Stimulated activated CD4-positive, alpha-beta T cell treated with anti-CD3 and anti-CD28 coated beads, Interleukin-15, amount 100 ng/mL, for 48 hours (primary cell): ENCODE results near the gene CFHR1.
"Not testable (repeated sequence)": the region's sequence is repeated elsewhere in the genome, so short reads cannot be mapped to it uniquely, and the experiment has no call there.

Source experiments
- DNase-seq, 2 donors: peaks; one replicate each; pipeline ENCODE4 v3.0.0-alpha.2; 2020; ENCODE audit warnings: low read depth in 2 of 2

The CFHR1 gene

DNA sequence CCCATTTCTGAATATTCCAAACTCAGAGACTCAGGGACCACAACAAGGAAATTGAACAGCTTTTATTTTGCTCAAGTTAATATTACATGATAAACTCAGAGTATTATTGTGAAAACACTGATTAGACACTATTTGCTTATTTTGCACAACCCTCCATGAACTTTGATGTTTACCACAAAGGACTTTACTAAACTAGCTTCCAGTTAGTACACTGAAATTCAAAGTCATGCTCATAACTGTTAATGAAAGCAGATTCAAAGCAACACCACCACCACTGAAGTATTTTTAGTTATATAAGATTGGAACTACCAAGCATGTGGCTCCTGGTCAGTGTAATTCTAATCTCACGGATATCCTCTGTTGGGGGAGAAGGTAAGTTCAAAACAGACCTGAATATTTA is at the start of gene CFHR1:
Gene CFHR1, plus strand, starts transcription at position 201 of the 400 bp plus-strand sequence. Its CDS starts 114 bp downstream, at position 315.
- not testable (repeated sequence) for DNase-seq

DNA sequence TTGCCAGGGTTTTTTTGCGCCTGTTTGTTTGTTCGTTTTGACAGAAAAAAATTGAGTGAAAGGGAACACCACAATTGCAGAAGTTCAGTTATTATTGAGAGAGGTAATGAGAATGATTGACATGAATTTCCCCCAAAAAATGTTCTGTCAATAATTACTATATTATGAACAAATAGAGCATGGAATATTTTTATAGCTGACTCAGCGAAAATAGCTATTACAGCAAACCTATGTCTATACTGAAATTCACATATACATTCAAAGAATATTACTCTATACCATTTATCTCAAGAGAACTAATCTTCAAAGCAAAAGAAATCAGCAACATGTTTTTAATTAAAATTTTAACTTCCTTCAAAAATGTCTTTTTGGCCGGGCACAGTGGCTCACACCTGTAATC is 49.7 kb upstream of the CFHR1 start:
- not testable (repeated sequence) for DNase-seq

DNA sequence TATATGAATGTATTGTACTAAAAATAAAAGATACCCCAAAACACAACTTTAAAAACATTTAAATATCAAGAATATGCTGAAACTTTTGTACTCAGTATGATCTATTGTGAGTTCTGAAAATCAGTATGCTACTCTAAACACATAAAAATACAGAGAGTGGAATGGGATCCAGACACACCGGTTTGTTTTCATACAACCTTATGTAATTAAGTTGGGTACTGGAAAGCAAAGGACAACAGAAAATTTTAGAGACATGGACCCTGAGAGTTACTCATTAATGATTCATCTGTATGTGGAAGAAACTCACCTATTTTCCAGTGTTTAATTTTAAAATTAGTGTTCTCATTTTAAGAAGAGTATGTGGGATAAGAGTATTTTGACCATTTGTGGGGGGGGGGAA is 45.8 kb upstream of the CFHR1 start:
- no peak for DNase-seq

GRCh38 chr1:196774175-196774574 is 45.4 kb upstream of the CFHR1 start:
- DNase-seq, result no peak

GRCh38 chr1:196774603-196775002 is 44.9 kb upstream of the CFHR1 start, which contains the start of gene CFHR3:
CFHR3 (plus strand) TSS chr1:196774840; CDS start chr1:196774887, 47 bp downstream.
- DNase-seq, result no peak

GRCh38 chr1:196777603-196778002 is 41.9 kb upstream of the CFHR1 start:
- no peak for DNase-seq

DNA sequence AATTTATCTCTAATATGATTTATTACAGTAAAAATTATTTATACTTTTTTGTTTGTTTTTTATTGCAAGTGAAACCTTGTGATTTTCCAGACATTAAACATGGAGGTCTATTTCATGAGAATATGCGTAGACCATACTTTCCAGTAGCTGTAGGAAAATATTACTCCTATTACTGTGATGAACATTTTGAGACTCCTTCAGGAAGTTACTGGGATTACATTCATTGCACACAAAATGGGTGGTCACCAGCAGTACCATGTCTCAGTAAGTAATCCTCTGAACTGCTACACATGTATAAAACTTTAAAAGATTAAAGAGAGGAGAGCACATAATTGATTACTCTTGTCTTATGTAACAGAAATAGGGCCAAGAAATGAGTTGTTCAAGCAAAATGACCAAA is 40.4 kb upstream of the CFHR1 start:
- DNase-seq, result no peak

DNA sequence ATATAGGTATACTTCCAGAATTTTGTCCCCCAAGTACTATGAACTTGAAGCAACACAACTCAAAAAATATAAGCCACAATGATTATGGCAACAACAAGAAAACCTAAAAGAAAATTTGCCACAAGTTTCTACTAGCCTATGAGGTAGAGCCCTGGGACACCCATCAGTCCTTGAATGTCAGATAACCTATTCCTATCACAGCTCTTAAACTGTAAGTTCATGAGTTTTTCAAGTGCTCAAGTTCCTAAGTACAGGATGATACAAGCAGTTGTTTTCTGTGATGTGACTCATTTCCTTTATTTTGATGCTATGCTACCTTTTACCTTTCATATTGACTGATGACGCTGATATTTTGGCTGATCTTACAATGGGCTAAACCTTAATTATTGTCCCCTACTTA is 28.3 kb upstream of the CFHR1 start:
- not testable (repeated sequence) for DNase-seq

DNA sequence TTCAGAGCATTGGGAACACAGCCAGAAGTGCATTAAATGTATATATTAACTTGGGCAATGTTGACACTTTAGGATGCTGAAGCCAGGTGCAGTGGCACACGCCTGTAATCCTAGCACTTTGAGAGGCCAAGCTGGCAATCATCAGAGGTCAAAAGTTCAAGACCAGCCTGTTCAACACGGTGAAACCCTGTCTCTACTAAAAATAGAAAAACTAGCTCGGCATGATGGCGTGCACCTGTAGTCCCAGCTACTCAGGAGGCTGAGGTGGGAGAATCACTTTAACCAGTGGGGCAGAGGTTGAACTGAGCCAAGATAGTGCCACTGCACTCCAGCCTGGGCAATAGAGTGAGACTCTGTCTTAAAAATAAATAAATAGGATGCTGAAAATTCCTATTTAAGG is 25.4 kb upstream of the CFHR1 start:
- not testable (repeated sequence) for DNase-seq

DNA sequence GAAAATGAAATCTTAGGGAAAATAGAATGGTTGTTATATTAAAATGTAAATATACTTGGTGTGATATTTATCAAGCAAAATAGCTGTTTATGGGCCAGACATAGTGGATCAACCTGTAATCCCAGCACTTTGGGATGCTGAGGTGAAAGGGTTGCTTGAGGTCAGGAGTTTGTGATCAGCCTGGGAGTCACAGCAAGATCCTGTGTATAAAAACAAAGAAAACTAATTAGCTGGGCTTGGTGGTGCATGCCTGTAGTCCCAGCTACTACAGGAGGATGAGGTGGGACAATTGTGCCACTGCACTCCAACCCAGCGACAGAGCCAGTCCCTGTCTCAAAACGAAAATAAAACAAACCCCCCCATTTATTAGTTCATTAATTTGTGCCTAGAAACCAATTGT is 21.6 kb upstream of the CFHR1 start:
- no peak for DNase-seq

GRCh38 chr1:196801920-196802319 is 17.6 kb upstream of the CFHR1 start:
- not testable (repeated sequence) for DNase-seq

DNA sequence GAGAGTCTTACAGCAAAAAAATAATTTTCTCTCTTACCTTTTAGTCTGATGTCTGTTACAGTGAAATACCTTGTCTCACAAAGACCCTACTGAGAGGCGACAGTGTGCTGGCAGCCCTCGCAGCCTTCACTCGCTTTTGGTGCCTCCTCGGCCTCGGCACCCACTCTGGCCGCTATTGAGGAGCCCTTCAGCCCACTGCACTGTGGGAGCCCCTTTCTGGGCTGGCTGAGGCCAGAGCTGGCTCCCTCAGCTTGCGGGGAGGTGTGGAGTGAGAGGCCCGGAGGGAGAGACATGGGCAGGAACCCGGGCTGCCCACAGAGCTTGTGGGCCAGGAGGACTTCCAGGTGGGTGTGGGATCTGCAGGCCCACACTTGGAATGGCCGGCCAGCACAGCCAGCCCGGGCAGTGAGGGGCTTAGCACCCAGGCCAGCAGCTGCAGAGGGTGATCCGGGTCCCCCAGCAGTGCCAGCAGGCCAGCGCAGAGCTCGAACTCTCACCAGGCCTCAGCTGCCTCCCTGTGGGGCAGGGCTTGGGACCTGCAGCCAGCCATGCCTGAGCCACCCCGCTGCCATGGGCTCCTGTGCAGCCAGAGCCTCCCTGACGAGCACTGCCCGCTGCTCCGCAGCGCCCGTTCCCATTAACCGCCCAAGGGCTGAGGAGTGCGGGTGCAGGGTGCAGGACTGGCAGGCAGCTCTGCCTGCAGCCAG is 10.8 kb upstream of the CFHR1 start:
- no peak for DNase-seq

DNA sequence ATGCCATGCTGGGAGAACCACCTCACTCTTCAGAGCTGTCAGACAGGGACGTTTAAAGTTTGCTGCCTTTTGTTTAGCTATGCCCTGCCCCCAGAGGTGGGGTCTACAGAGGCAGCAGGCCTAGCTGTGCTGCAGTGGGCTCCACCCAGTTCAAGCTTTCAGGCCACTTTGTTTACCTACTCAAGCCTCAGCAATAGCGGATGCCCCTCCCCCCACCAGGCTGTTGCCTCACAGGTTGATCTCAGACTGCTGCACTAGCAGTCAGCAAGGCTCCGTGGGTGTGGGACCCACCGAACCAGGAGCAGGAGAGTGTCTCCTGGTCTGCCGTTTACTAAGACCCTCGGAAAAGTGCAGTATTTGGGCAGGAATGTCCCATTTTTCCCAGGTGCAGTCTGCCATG is 2.1 kb upstream of the CFHR1 start:
- DNase-seq, result not testable (repeated sequence)

DNA sequence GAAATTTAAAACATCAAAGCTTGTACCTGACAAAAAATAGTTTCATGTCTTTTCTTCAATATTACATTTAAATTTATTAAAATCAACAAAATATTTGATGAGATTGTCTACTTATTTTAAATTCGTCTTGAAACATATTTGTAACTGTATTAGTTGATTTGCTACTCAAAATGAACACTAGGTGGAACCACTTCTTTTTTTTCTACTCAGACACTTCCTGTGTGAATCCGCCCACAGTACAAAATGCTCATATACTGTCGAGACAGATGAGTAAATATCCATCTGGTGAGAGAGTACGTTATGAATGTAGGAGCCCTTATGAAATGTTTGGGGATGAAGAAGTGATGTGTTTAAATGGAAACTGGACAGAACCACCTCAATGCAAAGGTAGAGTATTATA is 8.3 kb downstream of the CFHR1 start:
- DNase-seq, result not testable (repeated sequence)

GRCh38 chr1:196849613-196850492 is 30.3 kb downstream of the CFHR1 start:
- not testable (repeated sequence) for DNase-seq

DNA sequence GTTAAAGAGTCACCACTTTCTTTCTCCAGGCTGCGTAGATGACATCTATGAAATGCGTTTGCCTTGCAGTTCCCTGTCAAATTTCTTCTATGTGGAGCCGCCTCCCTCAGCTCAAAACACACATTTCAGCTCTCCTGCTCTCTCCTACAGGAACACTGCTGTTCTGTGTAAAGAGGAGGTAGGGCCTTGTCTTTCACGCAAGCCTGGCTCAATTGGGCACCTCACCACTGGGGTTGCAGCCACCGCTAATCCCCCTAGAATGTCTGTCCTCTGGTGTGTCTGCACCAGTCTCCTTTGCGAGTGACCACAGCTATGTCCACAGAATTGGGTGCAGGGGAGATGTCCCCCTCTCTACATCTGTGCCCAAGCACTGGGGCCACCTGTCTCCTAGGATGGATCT is 36.5 kb downstream of the CFHR1 start:
- DNase-seq, result no peak

GRCh38 chr1:196857188-196857587 is 37.7 kb downstream of the CFHR1 start:
- DNase-seq, result no peak

DNA sequence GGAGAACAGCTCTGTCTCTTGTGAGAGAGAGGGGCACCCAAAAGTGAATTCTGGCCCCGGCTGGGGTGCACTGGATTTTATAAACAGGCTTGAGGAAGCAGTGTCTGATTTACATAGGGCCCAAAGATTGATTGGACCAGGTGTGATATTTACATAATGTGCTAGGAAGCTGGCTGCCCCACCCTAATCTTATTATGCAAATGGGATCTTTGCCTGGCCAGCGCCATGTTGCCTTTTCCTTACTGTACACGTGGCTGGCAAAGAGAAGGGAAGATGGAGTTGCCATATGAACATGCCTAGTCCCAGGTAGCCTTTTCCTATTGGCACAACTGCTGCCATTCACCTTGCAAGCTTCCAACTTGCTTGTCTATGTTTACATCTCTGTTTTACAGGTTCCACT is 39.3 kb downstream of the CFHR1 start:
- no peak for DNase-seq

- no peak for DNase-seq
Observed at GRCh38 chr1:196860323-196860884, 40.9 kb downstream of the CFHR1 start.

GRCh38 chr1:196861429-196861828 is 41.9 kb downstream of the CFHR1 start:
- DNase-seq, result no peak

DNA sequence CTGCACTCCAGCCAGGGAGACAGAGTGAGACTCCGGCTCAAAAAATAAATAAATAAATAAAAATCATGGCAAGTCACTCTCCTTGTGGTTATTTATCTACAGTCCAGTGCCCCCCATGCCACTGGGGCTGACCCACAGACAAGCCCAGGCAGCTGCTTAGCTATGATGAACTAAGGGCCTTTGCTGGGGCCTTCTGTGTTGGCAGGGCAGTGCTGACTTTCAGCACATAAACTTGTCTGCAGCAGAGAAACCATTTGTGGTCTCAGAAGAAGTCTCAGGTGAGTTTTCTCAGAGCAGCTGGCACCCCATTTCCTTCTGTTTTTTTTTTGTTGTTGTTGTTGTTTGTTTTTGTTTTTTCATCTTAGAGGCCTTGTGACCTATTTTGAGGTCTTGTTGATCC is 47.4 kb downstream of the CFHR1 start:
- no peak for DNase-seq

GRCh38 chr1:196873385-196873784 is 53.9 kb downstream of the CFHR1 start:
- DNase-seq, result no peak

- DNase-seq, result no peak
Observed at GRCh38 chr1:196875935-196876334, 56.4 kb downstream of the CFHR1 start.
